ENCODE measurements around the gene WBP2. TPM values are rescaled to one million over a fixed set of nuclear protein-coding genes. Genes with fewer than 3 reads are reported as not detected.

Gene WBP2
- total and polyA plus RNA-seq, 2 of the 13 experiments (the other 11 are each of a cell fraction or from before 2014, with no cell fraction given): 29.2 to 29.5 TPM

- TF ChIP-seq ZFP91 (CRISPR knock-in tag; IDR thresholded peaks at IDR 0.05; ENCODE audit: borderline replicate concordance) (peak; percentile 48; the same call in 1 of the 2 replicates), ZNF24 (IDR thresholded peaks at IDR 0.05) (no peak), ZNF264 (CRISPR knock-in tag; IDR thresholded peaks at IDR 0.05) (peak; percentile 81; the same call in 1 of the 2 replicates), ZFP36 (IDR thresholded peaks at IDR 0.05; ENCODE audit: borderline replicate concordance, low read depth, low read length, partially characterized antibody) (no peak), ZNF562 (CRISPR knock-in tag; IDR thresholded peaks at IDR 0.05; ENCODE audit: borderline replicate concordance) (no peak), ZNF432 (CRISPR knock-in tag; IDR thresholded peaks at IDR 0.05; ENCODE audit: borderline replicate concordance) (no peak; the same call in 1 of the 2 replicates), TEAD3 (CRISPR knock-in tag; optimal IDR thresholded peaks at IDR 0.05; ENCODE audit: borderline replicate concordance) (peak; percentile 39), ETV5 (CRISPR knock-in tag; IDR thresholded peaks at IDR 0.05; ENCODE audit: borderline replicate concordance) (peak; percentile 27), EHMT2 (IDR thresholded peaks at IDR 0.05; ENCODE audit: borderline replicate concordance, low read depth, low read length) (no peak)
- TF ChIP-seq, protein P1, sequence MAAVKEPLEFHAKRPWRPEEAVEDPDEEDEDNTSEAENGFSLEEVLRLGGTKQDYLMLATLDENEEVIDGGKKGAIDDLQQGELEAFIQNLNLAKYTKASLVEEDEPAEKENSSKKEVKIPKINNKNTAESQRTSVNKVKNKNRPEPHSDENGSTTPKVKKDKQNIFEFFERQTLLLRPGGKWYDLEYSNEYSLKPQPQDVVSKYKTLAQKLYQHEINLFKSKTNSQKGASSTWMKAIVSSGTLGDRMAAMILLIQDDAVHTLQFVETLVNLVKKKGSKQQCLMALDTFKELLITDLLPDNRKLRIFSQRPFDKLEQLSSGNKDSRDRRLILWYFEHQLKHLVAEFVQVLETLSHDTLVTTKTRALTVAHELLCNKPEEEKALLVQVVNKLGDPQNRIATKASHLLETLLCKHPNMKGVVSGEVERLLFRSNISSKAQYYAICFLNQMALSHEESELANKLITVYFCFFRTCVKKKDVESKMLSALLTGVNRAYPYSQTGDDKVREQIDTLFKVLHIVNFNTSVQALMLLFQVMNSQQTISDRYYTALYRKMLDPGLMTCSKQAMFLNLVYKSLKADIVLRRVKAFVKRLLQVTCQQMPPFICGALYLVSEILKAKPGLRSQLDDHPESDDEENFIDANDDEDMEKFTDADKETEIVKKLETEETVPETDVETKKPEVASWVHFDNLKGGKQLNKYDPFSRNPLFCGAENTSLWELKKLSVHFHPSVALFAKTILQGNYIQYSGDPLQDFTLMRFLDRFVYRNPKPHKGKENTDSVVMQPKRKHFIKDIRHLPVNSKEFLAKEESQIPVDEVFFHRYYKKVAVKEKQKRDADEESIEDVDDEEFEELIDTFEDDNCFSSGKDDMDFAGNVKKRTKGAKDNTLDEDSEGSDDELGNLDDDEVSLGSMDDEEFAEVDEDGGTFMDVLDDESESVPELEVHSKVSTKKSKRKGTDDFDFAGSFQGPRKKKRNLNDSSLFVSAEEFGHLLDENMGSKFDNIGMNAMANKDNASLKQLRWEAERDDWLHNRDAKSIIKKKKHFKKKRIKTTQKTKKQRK (IDR thresholded peaks at IDR 0.05; ENCODE audit: low read length): no peak
- TF ChIP-seq, protein P2, sequence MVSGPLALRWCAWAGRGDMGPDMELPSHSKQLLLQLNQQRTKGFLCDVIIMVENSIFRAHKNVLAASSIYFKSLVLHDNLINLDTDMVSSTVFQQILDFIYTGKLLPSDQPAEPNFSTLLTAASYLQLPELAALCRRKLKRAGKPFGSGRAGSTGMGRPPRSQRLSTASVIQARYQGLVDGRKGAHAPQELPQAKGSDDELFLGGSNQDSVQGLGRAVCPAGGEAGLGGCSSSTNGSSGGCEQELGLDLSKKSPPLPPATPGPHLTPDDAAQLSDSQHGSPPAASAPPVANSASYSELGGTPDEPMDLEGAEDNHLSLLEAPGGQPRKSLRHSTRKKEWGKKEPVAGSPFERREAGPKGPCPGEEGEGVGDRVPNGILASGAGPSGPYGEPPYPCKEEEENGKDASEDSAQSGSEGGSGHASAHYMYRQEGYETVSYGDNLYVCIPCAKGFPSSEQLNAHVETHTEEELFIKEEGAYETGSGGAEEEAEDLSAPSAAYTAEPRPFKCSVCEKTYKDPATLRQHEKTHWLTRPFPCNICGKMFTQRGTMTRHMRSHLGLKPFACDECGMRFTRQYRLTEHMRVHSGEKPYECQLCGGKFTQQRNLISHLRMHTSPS (CRISPR knock-in tag; IDR thresholded peaks at IDR 0.05; ENCODE audit: low read depth): peak; percentile 93
- TF ChIP-seq, protein P3, sequence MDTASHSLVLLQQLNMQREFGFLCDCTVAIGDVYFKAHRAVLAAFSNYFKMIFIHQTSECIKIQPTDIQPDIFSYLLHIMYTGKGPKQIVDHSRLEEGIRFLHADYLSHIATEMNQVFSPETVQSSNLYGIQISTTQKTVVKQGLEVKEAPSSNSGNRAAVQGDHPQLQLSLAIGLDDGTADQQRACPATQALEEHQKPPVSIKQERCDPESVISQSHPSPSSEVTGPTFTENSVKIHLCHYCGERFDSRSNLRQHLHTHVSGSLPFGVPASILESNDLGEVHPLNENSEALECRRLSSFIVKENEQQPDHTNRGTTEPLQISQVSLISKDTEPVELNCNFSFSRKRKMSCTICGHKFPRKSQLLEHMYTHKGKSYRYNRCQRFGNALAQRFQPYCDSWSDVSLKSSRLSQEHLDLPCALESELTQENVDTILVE (CRISPR knock-in tag; IDR thresholded peaks at IDR 0.05): peak; percentile 38; the same call in 1 of the 2 replicates
- TF ChIP-seq, protein P4, sequence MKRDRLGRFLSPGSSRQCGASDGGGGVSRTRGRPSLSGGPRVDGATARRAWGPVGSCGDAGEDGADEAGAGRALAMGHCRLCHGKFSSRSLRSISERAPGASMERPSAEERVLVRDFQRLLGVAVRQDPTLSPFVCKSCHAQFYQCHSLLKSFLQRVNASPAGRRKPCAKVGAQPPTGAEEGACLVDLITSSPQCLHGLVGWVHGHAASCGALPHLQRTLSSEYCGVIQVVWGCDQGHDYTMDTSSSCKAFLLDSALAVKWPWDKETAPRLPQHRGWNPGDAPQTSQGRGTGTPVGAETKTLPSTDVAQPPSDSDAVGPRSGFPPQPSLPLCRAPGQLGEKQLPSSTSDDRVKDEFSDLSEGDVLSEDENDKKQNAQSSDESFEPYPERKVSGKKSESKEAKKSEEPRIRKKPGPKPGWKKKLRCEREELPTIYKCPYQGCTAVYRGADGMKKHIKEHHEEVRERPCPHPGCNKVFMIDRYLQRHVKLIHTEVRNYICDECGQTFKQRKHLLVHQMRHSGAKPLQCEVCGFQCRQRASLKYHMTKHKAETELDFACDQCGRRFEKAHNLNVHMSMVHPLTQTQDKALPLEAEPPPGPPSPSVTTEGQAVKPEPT (CRISPR knock-in tag; IDR thresholded peaks at IDR 0.05; ENCODE audit: low read depth): no peak; the same call in 1 of the 2 replicates
- TF ChIP-seq, protein P5, sequence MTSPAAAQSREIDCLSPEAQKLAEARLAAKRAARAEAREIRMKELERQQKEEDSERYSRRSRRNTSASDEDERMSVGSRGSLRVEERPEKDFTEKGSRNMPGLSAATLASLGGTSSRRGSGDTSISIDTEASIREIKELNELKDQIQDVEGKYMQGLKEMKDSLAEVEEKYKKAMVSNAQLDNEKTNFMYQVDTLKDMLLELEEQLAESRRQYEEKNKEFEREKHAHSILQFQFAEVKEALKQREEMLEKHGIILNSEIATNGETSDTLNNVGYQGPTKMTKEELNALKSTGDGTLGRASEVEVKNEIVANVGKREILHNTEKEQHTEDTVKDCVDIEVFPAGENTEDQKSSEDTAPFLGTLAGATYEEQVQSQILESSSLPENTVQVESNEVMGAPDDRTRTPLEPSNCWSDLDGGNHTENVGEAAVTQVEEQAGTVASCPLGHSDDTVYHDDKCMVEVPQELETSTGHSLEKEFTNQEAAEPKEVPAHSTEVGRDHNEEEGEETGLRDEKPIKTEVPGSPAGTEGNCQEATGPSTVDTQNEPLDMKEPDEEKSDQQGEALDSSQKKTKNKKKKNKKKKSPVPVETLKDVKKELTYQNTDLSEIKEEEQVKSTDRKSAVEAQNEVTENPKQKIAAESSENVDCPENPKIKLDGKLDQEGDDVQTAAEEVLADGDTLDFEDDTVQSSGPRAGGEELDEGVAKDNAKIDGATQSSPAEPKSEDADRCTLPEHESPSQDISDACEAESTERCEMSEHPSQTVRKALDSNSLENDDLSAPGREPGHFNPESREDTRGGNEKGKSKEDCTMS (CRISPR knock-in tag; conservative IDR thresholded peaks at IDR 0.05): no peak
These were observed 36.7 kb upstream of the WBP2 start (continued) for GRCh38 chr17:75891605-75892555.

Data from HepG2 (cell line).